ENCODE measurements around the gene ABO.

GRCh38 chr9:133234577-133235322 lies 40.3 kb downstream of the ABO start:
- TF ChIP-seq POLR2AphosphoS5 (IDR thresholded peaks at IDR 0.05) (no peak), POLR2A (IDR thresholded peaks at IDR 0.05) (no peak), CTCF (IDR thresholded peaks at IDR 0.05) (no peak), EP300 (IDR thresholded peaks at IDR 0.05) (no peak)

All from suprapubic skin (tissue), 4 donors.